ENCODE measurements around the gene TBC1D10B. TPM values are rescaled to one million over a fixed set of nuclear protein-coding genes. Genes with fewer than 3 reads are reported as not detected.
A peak's percentile ranks its signal among the peaks of the same experiment; 100 is the strongest.

Gene TBC1D10B
- total RNA-seq, 1 experiment from 2014 or later, result 49.2 TPM

DNA sequence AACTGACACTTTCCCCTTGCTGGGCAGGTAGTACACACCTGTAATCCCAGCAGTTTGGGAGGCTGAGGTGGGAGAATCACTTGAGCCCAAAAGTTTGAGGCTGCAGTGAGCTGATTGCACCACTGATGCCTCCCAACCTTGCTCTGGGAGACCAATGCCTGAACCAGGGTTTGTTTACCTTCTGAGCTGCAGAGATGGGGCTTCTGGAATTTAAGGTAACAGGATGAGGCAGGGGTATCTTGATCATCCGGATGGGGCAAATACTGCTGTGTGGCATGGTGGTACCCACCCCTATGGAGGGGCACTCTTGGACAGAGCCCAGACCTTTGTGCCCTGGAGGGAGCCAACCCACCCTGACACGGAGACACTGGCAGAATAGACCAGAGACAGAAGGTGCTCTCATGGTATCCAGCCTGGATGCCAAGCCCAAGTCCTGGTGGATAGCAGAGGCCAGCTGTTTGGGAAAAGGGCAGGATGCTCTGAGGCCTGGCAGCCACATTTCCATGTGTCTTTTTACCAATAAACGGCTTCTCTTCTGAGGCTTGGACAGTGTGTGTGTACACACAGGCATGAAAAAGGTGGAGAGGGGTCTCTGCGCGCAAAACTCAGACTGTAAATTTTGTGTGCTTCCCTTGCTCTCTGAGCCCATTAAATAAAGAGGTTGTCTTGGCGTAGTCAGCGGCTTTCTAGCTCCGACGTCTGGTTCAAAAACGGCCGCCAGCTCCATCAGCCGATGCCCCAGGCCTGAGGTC, 29.3 kb upstream of the TBC1D10B start:
- RAD21 ChIA-PET (ENCODE audit: low non-redundant PET in 1 of 2, low total read pairs in 2 of 2, uncharacterized antibody in 2 of 2, unreplicated experiment in 2 of 2), result interaction anchor here in 1 of 2 experiments (0.9 kb wide), 1 partner anchor 10 kb away, joined by 3 read pairs; no protein-coding TSS in a partner anchor
- H4K20me1 ChIP-seq (ENCODE audit: insufficient read depth), result no peaks in the 10 kb centered on the region
- peaks cover 2 to 18% of the 10 kb centered on the region in 2 experiments; a peak in 3 of 4 replicates for H3K36me3 ChIP-seq (ENCODE audit: control insufficient read depth in 1 of 2, insufficient read depth in 2 of 2, low read length in 2 of 2)
- H3K4me3 ChIP-seq (replicated peaks in 1 of 2; ENCODE audit: low read depth in 1 of 2, low read length in 2 of 2), result peak overlapping the region; percentile 52 to 57
- CTCF ChIA-PET, result interaction anchor here (1.3 kb wide), 1 partner anchor 10 kb away, joined by 4 read pairs; no protein-coding TSS in a partner anchor
- peak overlapping the region; percentile 70 for H3K9ac ChIP-seq (ENCODE audit: low read length)
- H3K27me3 ChIP-seq (ENCODE audit: insufficient read depth, low read length), result no peaks in the 10 kb centered on the region
- ATAC-seq (no peak), DNase-seq (ENCODE audit: low read depth, low spot score) (no peak)
- peak overlapping the region; percentile 80 for H3K4me2 ChIP-seq (ENCODE audit: low read length)
- POLR2A ChIA-PET, result interaction anchor here (2.0 kb wide), 1 partner anchor 29 kb away, joined by 7 read pairs; the partner anchor contains the start of gene TBC1D10B
- H3K4me1 ChIP-seq (ENCODE audit: control insufficient read depth in 1 of 2, insufficient read depth in 2 of 2, low read length in 2 of 2), result peaks cover 28 to 51% of the 10 kb centered on the region in 2 experiments
- no peaks in the 10 kb centered on the region for H3K9me3 ChIP-seq (ENCODE audit: control insufficient read depth in 1 of 2, insufficient read depth in 1 of 2, low read depth in 1 of 2, low read length in 2 of 2)
- peak overlapping the region; percentile 72 for H3K27ac ChIP-seq (ENCODE audit: low read depth, low read length)
- no peak overlapping the region for H2AFZ ChIP-seq (ENCODE audit: low read depth, low read length, poor library complexity, severe bottlenecking)
- H3K9me2 ChIP-seq (ENCODE audit: insufficient read depth), result no peaks in the 10 kb centered on the region
- intact Hi-C loops (cut with micrococcal nuclease), result no loop called here
- TF ChIP-seq POLR2A (IDR thresholded peaks at IDR 0.05; ENCODE audit: borderline replicate concordance, extremely low read depth, insufficient read depth, insufficient read length) (peak; percentile 24), SRF (IDR thresholded peaks at IDR 0.05; ENCODE audit: low read depth) (no peak)
- BruUV-seq (replicated peaks), result no TSS peak
- H3K79me2 ChIP-seq (ENCODE audit: insufficient read depth, low read length), result peaks cover 25% of the 10 kb centered on the region

DNA sequence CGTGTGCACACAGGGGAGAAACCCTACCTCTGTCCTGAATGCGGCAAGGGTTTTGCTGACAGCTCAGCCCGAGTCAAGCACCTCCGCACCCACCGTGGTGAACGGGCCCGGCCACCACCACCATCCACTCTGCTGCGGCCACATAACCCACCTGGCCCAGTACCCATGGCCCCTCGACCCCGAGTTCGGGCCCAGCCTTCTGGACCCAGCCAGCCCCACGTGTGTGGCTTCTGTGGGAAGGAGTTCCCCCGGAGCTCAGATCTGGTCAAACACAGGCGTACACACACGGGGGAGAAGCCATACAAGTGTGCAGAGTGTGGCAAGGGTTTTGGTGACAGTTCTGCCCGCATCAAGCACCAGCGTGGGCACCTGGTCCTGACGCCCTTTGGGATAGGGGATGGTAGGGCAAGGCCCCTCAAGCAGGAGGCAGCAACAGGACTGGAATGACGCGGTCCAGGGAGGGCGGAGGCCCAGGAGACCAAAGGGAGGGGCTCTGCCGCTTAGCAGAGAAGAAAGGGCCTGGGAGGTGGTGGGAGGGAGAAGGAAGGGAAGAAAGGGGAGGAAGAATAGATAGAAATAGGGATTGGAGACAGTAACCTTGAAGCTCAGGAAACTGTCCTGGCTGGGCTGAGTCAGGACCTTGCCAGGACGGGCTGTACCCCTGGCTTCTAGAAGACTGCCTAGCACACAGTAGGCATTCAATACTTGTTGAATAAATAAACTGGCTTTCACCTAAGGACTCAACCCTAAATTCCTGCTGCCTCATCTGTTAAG, 28.6 kb upstream of the TBC1D10B start:
- peaks cover 2 to 18% of the 10 kb centered on the region in 2 experiments; a peak in 3 of 4 replicates for H3K36me3 ChIP-seq (ENCODE audit: control insufficient read depth in 1 of 2, insufficient read depth in 2 of 2, low read length in 2 of 2)
- intact Hi-C loops (cut with micrococcal nuclease), result no loop called here
- DNase-seq (ENCODE audit: low read depth, low spot score), result no peak
- no peak overlapping the region for H2AFZ ChIP-seq (ENCODE audit: low read depth, low read length, poor library complexity, severe bottlenecking)
- ChIA-PET RAD21 (ENCODE audit: low non-redundant PET in 1 of 2, low total read pairs in 2 of 2, uncharacterized antibody in 2 of 2, unreplicated experiment in 2 of 2) (no interaction called here), CTCF (no interaction called here), POLR2A (interaction anchor here (2.0 kb wide), 1 partner anchor 28 kb away, joined by 7 read pairs; the partner anchor contains the start of gene TBC1D10B)
- H3K4me2 ChIP-seq (ENCODE audit: low read length), result no peak overlapping the region
- peak overlapping the region; percentile 72 for H3K27ac ChIP-seq (ENCODE audit: low read depth, low read length)
- H4K20me1 ChIP-seq (ENCODE audit: insufficient read depth), result no peaks in the 10 kb centered on the region
- H3K9me3 ChIP-seq (ENCODE audit: control insufficient read depth in 1 of 2, insufficient read depth in 1 of 2, low read depth in 1 of 2, low read length in 2 of 2), result no peaks in the 10 kb centered on the region
- H3K4me3 ChIP-seq (replicated peaks in 1 of 2; ENCODE audit: low read depth in 1 of 2, low read length in 2 of 2), result no peak overlapping the region
- no peak overlapping the region for H3K9ac ChIP-seq (ENCODE audit: low read length)
- H3K79me2 ChIP-seq (ENCODE audit: insufficient read depth, low read length), result peaks cover 25% of the 10 kb centered on the region
- no TSS peak for BruUV-seq (replicated peaks)
- H3K27me3 ChIP-seq (ENCODE audit: insufficient read depth, low read length), result no peaks in the 10 kb centered on the region
- no peak for ATAC-seq
- no peaks in the 10 kb centered on the region for H3K9me2 ChIP-seq (ENCODE audit: insufficient read depth)
- H3K4me1 ChIP-seq (ENCODE audit: control insufficient read depth in 1 of 2, insufficient read depth in 2 of 2, low read length in 2 of 2), result peaks cover 34 to 58% of the 10 kb centered on the region in 2 experiments
- TF ChIP-seq POLR2AphosphoS5 (IDR thresholded peaks at IDR 0.05; ENCODE audit: low read depth, low read length) (no peak), EZH2 (IDR thresholded peaks at IDR 0.05) (no peak), CBX3 (IDR thresholded peaks at IDR 0.05; ENCODE audit: low read depth) (no peak), TCF7L2 (IDR thresholded peaks at IDR 0.05; ENCODE audit: borderline replicate concordance, extremely low read depth, insufficient read depth, insufficient read length) (no peak), FOSL1 (IDR thresholded peaks at IDR 0.05; ENCODE audit: low read depth) (no peak), JUND (IDR thresholded peaks at IDR 0.05) (no peak), EZH2phosphoT487 (IDR thresholded peaks at IDR 0.05; ENCODE audit: borderline replicate concordance) (no peak), SIN3A (IDR thresholded peaks at IDR 0.05; ENCODE audit: low read depth) (no peak)
- TF ChIP-seq, protein P1, sequence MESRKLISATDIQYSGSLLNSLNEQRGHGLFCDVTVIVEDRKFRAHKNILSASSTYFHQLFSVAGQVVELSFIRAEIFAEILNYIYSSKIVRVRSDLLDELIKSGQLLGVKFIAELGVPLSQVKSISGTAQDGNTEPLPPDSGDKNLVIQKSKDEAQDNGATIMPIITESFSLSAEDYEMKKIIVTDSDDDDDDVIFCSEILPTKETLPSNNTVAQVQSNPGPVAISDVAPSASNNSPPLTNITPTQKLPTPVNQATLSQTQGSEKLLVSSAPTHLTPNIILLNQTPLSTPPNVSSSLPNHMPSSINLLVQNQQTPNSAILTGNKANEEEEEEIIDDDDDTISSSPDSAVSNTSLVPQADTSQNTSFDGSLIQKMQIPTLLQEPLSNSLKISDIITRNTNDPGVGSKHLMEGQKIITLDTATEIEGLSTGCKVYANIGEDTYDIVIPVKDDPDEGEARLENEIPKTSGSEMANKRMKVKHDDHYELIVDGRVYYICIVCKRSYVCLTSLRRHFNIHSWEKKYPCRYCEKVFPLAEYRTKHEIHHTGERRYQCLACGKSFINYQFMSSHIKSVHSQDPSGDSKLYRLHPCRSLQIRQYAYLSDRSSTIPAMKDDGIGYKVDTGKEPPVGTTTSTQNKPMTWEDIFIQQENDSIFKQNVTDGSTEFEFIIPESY (IDR thresholded peaks at IDR 0.05; ENCODE audit: extremely low read depth, insufficient replicate concordance, low read length), result no peak
- TF ChIP-seq, protein P2, sequence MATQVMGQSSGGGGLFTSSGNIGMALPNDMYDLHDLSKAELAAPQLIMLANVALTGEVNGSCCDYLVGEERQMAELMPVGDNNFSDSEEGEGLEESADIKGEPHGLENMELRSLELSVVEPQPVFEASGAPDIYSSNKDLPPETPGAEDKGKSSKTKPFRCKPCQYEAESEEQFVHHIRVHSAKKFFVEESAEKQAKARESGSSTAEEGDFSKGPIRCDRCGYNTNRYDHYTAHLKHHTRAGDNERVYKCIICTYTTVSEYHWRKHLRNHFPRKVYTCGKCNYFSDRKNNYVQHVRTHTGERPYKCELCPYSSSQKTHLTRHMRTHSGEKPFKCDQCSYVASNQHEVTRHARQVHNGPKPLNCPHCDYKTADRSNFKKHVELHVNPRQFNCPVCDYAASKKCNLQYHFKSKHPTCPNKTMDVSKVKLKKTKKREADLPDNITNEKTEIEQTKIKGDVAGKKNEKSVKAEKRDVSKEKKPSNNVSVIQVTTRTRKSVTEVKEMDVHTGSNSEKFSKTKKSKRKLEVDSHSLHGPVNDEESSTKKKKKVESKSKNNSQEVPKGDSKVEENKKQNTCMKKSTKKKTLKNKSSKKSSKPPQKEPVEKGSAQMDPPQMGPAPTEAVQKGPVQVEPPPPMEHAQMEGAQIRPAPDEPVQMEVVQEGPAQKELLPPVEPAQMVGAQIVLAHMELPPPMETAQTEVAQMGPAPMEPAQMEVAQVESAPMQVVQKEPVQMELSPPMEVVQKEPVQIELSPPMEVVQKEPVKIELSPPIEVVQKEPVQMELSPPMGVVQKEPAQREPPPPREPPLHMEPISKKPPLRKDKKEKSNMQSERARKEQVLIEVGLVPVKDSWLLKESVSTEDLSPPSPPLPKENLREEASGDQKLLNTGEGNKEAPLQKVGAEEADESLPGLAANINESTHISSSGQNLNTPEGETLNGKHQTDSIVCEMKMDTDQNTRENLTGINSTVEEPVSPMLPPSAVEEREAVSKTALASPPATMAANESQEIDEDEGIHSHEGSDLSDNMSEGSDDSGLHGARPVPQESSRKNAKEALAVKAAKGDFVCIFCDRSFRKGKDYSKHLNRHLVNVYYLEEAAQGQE (IDR thresholded peaks at IDR 0.05; ENCODE audit: low read depth), result no peak
